IPS-18c (cell line): Measurements from ENCODE around the gene FRMD3.

Source experiments
- H3K4me3 ChIP-seq: 2 replicates; pipeline ENCODE4 v1.7.0; 2013; ENCODE audit warnings: low read depth, mild to moderate bottlenecking, low read length, moderate library complexity; ENCODE audit not compliant: insufficient read depth
- H3K9me3 ChIP-seq: one replicate; pipeline ENCODE4 v1.6.1; 2013; ENCODE audit warnings: mild to moderate bottlenecking, low read length, moderate library complexity; ENCODE audit not compliant: control insufficient read depth, insufficient read depth

Gene FRMD3

DNA sequence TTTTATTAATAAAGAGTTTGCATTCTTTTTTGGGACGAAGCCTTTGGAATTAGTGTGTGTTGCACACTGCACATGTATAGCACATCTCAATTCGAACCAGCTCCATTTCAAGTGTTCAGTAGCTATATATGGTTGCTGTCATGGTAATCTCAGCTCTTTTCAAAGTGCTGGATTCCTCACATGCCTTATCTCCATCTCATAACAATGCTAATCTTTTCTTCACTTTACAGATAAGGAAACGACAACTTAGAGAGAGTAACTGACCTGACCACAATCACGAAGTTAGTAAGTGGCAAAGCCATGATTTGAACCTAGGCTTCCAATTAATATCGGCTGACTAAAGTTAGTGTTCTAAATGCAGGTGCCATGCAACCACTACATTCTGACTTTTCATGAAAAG lies 270.5 kb downstream of the FRMD3 start:
- no peak overlapping the region for H3K4me3 ChIP-seq

DNA sequence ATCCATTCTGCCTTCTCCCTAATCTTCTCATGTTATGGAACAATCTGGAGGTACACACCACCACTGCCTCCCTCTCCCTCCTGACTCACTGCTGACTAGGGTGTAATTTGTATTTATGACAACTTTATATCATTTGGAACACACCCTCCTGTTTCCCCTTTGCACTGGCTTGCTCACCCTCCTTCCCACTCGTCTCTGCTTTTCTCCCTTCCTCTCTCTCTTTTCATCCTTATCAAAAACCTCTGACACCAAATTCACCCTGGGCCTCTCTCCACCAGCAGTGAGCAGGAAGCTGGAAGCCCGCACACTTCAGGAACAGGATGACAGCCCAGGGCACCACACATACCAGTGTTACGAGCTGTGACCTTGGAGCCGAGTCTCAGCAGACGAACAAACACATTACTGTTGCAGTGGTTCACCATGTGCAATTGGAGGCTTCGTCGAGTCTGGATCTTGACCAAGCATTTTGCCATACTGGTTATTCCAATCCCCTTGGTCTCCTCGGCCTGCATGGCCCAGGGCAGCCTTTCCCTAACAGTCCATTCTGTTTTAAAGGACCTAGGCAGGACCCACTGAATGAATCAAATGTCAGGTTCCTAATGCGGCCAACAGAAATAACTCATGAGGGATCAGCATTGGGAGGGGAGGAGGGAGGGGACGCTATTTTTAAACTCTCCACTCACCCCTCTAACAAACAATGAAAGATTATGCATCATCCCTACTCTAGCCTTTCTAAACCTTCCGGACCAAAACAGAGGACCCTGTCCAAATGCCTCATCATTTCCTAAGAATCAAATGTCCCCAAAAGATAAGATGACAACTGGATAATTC lies 271.3 kb downstream of the FRMD3 start:
- Histone ChIP-seq H3K9me3 (no peaks in the 10 kb centered on the region), H3K4me3 (no peak overlapping the region)

More for the DNA sequence above, 270.5 kb downstream of the FRMD3 start:
- H3K9me3 ChIP-seq = no peaks in the 10 kb centered on the region

DNA sequence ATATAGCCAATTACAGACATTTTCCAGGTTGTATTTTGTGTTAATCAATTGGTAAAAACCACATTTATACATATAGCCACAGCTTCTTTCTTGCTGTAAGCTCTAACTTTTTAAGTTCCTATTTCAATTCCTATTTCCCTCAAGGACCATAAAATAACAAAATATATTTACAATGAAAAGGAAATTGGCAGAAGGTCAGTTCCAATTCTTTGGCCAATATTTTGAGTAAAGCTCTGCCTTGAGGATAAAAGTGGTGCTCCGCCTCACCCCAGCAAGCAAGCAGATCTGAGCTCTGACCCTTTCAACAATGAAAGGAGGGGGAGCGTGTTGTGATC lies 271.9 kb downstream of the FRMD3 start:
- Histone ChIP-seq H3K4me3 (no peak overlapping the region), H3K9me3 (no peaks in the 10 kb centered on the region)

DNA sequence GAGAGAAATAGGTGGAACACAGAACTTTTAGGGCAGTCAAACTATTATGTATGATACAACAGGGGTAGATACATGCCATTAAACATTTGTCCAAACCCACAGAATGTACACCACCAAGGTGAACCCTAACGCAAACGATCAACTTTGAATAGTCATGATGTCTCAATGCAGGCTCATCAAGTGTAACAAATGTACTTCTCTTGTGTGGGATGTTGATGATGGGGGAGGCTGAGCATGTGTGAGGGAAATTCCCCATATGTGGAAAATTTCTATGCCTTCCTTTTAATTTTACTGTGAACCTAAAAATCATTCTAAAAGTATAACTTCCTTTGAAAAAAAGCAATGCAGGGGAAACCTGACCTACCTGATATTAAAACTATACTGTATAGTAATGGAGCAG lies 273.9 kb downstream of the FRMD3 start:
- H3K9me3 ChIP-seq = no peaks in the 10 kb centered on the region
- no peak overlapping the region for H3K4me3 ChIP-seq

DNA sequence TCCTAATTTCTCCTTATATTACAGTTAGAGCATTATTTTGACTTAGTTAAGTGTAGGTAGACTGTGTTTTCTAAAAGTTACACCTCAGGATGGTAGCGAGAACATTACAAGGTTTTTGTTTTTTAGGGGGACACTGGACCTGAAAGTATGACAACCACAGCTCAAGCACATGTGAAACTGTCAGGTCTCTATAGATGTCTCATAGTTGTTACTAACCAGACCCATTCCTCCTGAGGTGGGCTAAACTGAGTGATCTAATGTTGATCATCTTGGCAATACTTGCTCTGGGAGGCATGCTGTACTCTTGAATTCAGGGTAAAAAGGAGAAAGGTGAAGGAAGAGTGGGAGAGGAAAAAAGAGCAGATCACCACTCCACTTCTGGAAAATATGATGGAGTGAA lies 278.6 kb downstream of the FRMD3 start:
- Histone ChIP-seq H3K9me3 (no peaks in the 10 kb centered on the region), H3K4me3 (no peak overlapping the region)

DNA sequence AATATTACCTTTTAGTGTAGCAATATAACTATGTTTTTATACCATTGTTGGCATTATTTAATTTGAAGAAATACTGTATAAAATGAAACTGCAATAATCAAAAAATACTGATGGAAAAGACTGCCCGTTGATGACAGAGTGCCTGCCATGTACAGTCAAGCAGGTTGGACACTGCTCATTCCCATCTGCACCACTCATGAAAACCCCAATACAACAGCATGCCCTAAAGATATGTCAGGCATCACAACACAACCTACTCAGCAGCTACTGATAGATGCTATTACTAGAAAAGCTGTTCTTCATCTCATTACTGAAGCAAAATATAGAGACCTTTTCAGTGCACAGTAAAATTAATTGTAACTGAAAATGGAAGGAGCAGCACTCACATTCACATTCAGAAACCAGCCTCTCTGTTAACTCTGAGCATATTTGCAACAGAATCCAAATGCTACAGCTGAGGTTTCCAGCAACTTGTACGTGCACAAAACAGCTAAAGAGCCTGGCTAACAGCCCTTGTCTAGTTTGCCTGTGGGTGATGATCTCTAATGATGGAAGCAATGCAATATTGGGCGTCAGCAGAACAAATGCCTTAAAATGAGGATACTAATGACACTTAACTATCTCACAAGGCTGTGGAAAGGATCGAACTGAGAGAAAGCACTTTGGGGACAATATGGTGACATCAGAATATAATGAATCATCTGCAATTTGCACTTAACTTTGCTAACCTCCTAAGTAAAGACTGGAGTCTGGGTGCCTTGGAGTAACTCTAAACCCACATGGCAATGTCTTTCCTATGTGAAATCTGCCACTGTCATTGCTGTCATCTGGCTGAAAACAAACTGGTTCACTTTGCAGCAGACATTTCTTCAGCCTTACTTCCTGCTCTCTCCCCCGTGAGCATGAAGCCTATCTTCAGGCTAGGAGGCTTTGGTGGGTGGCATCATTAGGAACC lies 280.0 kb downstream of the FRMD3 start:
- H3K4me3 ChIP-seq = no peak overlapping the region
- H3K9me3 ChIP-seq = no peaks in the 10 kb centered on the region

DNA sequence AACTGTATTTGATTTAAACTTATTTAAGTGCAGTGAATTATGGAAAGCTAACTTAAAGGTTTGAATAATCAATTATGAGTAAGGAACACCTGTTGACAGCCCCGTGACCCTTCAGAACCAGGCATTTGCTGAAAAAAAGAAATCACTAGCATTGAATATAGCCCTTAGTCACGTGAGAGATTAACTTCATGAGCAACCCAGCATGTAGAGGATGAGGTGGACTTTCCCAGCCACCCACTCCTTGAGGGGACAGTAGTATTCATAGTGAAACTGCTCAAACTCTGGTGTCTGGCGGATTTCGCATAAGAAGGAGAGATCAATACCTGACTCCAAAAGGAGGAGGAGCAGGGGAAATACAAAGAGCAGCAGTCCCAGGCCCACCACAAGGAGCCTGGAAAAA lies 290.5 kb downstream of the FRMD3 start:
- peaks cover 2% of the 10 kb centered on the region for H3K9me3 ChIP-seq

DNA sequence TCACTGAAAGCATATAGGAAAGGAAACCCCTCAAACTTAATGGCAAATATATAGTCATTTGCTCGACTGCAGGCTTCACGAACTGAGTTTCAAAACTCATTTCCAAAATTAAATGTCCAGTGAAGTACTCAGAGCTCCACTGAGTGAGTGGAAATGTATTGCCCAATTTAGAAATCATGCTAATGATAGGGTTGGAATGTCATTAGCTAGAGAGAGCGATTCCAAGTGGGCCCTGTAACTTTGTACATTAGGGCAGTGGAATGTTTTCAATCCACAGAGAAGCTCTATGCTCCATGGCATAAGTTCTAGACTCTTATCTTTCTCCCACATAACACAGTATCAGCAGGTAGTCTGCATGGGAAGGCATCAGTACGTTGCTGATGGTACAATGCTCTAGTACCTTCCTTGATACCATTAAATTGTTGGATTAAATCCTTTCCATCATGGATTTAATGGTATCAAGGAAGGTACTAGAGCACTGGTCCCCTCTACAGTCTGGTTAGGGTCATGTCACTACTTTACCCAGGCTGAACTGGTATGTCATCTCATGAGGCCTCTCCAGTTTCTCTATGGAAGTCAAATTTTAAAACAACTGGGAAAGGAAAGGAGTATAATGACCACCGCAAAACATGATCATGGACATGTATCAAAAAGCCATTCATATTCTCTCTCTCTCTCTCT lies 292.1 kb downstream of the FRMD3 start:
- Histone ChIP-seq H3K4me3 (no peak overlapping the region), H3K9me3 (peaks cover 2% of the 10 kb centered on the region)

More for the DNA sequence above, 290.5 kb downstream of the FRMD3 start:
- H3K4me3 ChIP-seq = no peak overlapping the region

DNA sequence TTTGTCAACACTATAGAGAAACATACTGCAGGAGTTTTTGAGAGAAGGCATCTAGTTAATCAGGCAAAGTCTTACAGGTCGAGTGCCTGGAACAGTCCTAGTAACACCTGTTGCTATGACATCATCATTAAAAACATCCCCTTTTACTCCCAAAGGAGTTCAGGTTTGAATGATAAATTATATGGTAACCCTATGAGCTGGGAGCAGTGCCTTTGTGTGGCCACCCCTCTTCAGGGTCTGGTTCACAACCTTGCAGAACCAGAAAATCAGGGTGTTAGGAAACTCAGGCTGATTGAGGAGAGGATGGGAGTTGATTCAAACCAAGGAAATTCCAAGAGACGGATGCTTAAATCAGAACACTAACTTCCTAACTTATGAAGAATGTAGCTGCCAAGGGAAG lies 296.1 kb downstream of the FRMD3 start:
- Histone ChIP-seq H3K4me3 (no peak overlapping the region), H3K9me3 (no peaks in the 10 kb centered on the region)

DNA sequence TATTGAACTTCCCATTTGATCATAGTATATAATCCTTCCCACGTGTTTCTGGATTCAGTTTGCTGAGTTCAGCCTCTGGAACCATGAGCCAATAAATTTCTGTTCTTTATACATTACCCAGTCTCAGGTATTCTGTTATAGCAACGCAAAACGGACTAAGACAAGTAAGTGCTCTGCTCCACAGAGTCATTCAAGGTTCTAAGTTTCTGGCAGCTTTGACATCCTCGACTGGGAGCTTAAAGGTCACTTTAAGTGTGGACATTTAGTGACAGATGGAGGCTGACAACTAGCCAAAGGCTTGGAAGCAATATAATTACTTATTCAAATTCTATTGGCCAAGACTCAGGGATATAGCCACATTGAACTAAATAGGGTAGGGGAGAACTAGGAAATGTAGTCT lies 297.5 kb downstream of the FRMD3 start:
- Histone ChIP-seq H3K4me3 (no peak overlapping the region), H3K9me3 (no peaks in the 10 kb centered on the region)

DNA sequence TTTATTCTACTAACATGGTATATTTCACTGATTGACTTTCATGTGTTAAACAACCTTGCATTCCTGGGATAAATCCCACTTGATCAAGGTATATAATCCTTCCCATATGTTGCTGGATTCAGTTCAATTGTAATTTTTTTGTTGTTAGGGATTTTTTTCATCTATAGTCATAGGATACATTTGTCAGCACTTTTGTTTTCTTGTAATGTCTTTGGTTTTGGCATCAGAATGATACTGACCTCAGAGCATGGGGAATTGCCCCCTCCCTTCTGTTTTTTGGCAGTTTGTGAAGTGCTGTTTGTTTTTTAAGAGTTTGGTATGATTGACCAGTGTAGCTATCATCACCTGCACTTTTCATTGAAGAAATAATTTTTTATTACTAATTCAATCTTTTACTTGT lies 298.5 kb downstream of the FRMD3 start:
- H3K9me3 ChIP-seq = no peaks in the 10 kb centered on the region
- no peak overlapping the region for H3K4me3 ChIP-seq

DNA sequence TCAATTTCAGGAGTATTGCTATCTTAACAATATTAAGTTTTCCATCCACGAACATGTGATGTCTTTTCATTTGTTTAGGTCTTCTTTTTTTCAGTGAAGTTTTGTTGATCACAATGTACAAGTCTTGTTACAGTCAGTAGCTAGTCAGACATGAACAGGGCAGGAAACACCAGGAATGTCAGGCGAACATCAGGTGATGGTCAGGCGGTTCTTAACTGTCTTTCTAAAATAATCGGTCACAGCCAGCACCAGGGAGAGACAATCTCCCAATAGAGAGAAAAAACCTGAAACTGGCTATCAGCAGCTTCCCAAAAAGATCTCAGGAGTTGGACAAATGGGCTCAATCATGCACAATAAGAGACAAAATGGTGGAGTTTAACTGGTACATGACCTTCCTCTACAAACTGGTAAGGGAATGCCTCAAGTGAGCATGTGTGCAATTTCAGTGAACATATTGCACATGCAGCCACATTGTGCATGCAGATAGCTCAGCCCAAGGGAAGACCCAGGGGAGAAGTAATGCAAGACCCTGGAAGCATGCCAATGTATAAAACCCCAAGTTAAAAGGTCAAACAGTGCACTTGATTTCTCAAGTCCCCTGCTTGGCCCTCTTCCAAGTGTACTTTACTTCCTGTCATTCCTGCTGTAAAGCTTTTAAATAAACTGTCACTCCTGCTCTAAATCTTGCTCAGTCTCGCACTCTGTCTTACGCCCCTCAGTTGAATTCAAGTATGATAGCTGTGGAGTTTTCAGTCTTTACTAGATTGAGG lies 299.1 kb downstream of the FRMD3 start:
- Histone ChIP-seq H3K4me3 (no peak overlapping the region), H3K9me3 (no peaks in the 10 kb centered on the region)

DNA sequence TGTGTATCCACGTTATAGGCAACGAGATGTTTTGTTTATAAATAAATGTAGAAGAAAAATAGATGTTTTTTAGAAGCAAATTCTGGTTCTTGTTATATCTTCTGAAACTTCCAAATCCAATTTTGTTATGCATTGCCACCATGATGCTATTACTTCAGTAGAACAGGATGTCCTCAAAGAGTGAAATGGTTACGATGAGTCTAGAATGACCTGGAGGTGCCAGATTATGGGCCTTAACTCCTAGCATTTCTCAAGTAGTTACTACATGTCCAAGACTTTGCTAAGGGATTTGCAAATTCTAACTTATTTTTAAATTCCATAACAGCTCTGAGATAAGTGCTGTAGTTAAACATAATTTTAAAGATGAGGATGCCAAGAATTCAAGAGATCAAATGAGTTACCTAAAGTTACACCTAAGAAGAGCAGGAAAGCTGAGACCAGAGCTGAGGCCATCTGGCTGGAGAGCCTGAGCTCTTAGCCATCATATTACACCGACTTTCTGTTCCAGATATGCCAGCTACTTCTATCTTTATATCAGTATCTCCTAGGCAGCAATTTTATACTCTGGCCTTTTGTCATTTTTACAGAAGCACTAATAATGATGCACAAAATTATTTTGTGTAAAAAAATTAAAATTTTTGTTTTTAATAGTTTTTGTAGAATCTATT lies 302.0 kb downstream of the FRMD3 start:
- peaks cover 3% of the 10 kb centered on the region for H3K9me3 ChIP-seq
- H3K4me3 ChIP-seq = no peak overlapping the region

DNA sequence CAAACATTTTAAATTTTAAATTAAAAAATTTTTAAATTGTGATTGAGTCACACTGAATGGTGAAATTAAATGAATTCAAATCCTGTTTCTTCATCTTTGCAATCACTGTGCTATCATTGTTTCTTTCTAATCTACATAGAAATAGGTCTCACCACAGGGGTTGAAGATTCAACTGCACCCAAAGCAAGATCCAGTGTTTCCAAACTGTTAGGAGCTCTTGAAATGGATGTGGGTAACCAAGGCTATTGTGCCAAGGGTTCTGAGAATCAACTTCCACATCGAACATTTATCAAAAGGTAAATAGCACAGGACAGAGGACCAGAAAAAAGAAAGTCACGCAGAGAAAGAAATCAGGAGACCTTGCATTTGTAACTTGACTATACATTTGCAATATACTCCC lies 302.7 kb downstream of the FRMD3 start:
- H3K9me3 ChIP-seq = peaks cover 3% of the 10 kb centered on the region
- no peak overlapping the region for H3K4me3 ChIP-seq

DNA sequence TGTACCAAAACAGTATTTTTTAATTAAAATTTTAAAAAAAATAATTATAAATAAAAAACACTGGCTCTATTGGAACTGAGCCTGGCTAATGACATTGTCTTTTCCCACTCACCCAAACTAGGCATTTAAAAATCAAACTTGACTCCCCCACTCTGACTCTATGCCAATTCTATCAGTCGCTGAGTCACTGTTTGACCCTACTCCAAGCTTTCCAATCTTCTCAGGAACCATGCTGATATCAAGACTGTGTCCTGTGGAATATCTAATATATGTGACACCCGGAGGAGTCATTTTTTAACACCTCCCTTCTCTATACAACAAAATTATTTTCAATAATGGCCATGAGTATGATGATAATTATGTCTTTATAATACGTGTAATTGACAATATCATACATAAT lies 303.7 kb downstream of the FRMD3 start:
- H3K9me3 ChIP-seq = peaks cover 3% of the 10 kb centered on the region
- no peak overlapping the region for H3K4me3 ChIP-seq

DNA sequence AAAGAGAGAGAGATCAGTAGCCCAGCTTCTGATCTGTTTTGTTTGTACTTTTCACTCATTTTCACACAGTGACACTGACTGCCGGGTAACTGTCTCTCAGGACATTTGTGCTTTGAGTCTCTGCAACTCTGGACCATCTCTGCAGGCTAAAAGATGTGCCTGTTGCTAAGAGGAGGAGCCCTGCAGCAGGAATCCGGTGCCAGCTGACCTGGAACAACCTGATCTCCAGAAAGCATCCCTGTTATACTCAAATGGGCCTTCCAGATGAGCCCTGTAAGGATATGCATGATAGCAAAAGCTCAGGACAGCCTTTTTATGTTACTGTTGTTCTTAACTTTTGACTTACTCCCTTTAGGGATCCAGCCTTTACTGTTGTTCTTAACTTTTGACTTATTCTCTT lies 304.6 kb downstream of the FRMD3 start:
- Histone ChIP-seq H3K4me3 (no peak overlapping the region), H3K9me3 (peaks cover 3% of the 10 kb centered on the region)

DNA sequence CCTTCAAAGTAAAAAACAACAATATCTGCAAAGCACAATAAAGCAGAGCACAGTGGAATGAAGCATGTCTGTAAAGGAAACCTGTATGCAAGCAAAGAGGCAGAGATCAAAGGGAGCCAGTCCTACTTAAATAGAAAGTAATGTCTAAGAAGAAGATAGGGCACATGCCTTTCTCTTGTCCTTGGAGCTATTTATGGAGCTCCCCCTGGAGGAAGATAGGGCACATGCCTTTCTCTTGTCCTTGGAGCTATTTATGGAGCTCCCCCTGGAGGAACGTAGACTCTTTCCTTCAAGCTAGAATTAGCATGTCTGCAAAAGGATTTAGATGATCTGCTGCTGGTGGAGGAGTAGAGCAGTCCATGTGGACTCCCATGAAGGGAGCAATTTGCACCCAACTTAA lies 307.2 kb downstream of the FRMD3 start:
- H3K9me3 ChIP-seq = peaks cover 3% of the 10 kb centered on the region
- no peak overlapping the region for H3K4me3 ChIP-seq
